Measurements from ENCODE around the gene CYP19A1. TPM values are rescaled to one million over a fixed set of nuclear protein-coding genes. Genes with fewer than 3 reads are reported as not detected.
"Not testable (repeated sequence)": the region's sequence is repeated elsewhere in the genome, so short reads cannot be mapped to it uniquely, and the experiment has no call there.

Gene CYP19A1
- polyA plus RNA-seq, 1 experiment = not detected

DNA sequence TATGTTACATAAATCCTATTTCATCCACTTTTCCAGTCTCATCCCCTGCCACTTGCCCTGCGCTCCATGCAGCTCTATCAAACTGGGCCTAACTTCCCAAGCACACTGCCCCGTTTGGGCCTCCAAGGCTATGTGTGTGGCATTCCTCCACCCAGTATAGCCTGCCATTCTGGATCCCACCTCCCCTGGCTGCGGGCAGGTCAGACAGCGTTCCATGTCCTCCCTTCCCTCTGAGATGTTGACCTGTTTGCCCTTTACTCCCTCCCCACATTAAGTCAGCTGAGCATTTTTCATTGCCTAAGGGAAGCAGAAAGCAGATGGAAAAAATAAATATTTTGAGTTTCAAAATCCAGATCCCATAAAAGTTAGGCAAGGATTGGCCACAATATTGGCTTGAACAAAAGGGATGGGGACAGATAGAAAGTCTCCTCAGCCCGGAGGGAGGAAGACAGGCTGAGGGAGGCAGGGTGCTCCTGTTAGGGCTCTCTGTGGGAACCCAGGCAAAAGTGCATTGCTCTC is 73.3 kb downstream of the CYP19A1 start:
- Histone ChIP-seq H3K4me3 (ENCODE audit: low read depth, low read length) (no peak overlapping the region), H3K9me3 (ENCODE audit: control insufficient read depth, insufficient read depth, low read length) (no peaks in the 10 kb centered on the region; the same call in 1 of the 2 replicates), H3K27me3 (ENCODE audit: control insufficient read depth, insufficient read depth, low read length) (peaks cover 55% of the 10 kb centered on the region), H3K27ac (ENCODE audit: low read depth, low read length) (no peak overlapping the region)
- DNase-seq (ENCODE audit: low read depth, low spot score) = no peak
- TF ChIP-seq, protein P1, sequence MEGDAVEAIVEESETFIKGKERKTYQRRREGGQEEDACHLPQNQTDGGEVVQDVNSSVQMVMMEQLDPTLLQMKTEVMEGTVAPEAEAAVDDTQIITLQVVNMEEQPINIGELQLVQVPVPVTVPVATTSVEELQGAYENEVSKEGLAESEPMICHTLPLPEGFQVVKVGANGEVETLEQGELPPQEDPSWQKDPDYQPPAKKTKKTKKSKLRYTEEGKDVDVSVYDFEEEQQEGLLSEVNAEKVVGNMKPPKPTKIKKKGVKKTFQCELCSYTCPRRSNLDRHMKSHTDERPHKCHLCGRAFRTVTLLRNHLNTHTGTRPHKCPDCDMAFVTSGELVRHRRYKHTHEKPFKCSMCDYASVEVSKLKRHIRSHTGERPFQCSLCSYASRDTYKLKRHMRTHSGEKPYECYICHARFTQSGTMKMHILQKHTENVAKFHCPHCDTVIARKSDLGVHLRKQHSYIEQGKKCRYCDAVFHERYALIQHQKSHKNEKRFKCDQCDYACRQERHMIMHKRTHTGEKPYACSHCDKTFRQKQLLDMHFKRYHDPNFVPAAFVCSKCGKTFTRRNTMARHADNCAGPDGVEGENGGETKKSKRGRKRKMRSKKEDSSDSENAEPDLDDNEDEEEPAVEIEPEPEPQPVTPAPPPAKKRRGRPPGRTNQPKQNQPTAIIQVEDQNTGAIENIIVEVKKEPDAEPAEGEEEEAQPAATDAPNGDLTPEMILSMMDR (IDR thresholded peaks at IDR 0.05; ENCODE audit: low read depth, low read length) = no peak
- POLR2A ChIA-PET = no interaction called here
- CTCF ChIA-PET = interaction anchor here (1.2 to 3.3 kb wide), 4 partner anchors 17 to 116 kb away, joined by 3 to 29 read pairs (median 12); no protein-coding TSS in a partner anchor

DNA sequence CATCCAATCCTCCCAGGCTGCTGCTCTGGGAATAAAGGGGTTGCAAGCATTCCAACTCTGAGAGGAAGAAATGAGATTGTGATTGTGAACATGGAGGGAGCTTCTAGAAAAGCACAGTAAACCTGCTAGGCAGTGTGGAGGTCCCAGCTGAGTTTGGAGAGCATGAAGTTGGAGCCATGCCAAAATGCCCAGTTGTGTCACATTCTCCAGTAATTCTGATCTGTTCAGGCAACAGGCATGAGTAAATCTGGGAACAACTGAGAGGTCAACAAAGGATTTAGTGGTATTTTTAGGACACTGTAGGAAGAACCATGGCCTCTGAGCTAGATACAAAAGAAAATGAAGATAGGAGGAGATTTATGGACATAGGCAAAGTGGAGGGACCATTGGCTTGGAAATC is 74.7 kb downstream of the CYP19A1 start:
- Histone ChIP-seq H3K4me3 (ENCODE audit: low read depth, low read length) (no peak overlapping the region), H3K27me3 (ENCODE audit: control insufficient read depth, insufficient read depth, low read length) (peaks cover 46% of the 10 kb centered on the region), H3K9me3 (ENCODE audit: control insufficient read depth, insufficient read depth, low read length) (no peaks in the 10 kb centered on the region; the same call in 1 of the 2 replicates), H3K27ac (ENCODE audit: low read depth, low read length) (no peak overlapping the region)
- CTCF ChIA-PET = interaction anchor here (0.6 to 1.5 kb wide), 4 partner anchors 15 to 138 kb away, joined by 3 read pairs; no protein-coding TSS in a partner anchor
- DNase-seq (ENCODE audit: low read depth, low spot score) = no peak
- TF ChIP-seq, protein P1 (IDR thresholded peaks at IDR 0.05; ENCODE audit: low read depth, low read length) = no peak
- POLR2A ChIA-PET = no interaction called here

DNA sequence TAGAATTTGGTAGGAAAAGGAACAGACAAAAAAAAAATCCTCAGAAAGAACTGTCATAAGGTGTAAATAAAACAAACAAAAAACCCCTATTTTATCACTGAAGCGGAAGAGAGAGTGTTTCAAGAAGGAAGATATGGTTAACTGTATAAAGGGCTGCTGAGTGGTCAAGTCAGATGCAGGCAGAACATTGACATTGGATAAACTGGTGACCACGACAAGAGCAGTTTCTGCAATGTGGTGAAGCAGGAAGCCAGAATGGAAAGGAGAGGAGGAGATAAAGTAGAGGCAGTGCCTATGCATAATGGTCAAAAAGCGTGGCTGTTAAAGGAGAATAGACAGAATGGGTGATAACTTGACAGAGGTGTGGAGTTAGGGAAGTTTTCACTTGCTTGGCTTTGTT is 75.3 kb downstream of the CYP19A1 start:
- POLR2A ChIA-PET = no interaction called here
- Histone ChIP-seq H3K27me3 (ENCODE audit: control insufficient read depth, insufficient read depth, low read length) (peaks cover 46% of the 10 kb centered on the region), H3K27ac (ENCODE audit: low read depth, low read length) (no peak overlapping the region), H3K4me3 (ENCODE audit: low read depth, low read length) (no peak overlapping the region), H3K9me3 (ENCODE audit: control insufficient read depth, insufficient read depth, low read length) (no peaks in the 10 kb centered on the region; the same call in 1 of the 2 replicates)
- TF ChIP-seq, protein P1 (IDR thresholded peaks at IDR 0.05; ENCODE audit: low read depth, low read length) = no peak
- DNase-seq (ENCODE audit: low read depth, low spot score) = no peak
- CTCF ChIA-PET = interaction anchor here (1.2 to 1.5 kb wide), 2 partner anchors 100 to 139 kb away, joined by 3 read pairs; no protein-coding TSS in a partner anchor

- TF ChIP-seq, protein P1 (IDR thresholded peaks at IDR 0.05; ENCODE audit: low read depth, low read length) = no peak
- ChIA-PET CTCF (interaction anchor here (1.2 kb wide), 1 partner anchor 99 kb away, joined by 3 read pairs; no protein-coding TSS in a partner anchor), POLR2A (no interaction called here)
- H3K4me3 ChIP-seq (ENCODE audit: low read depth, low read length) = no peak overlapping the region
- no peak overlapping the region for H3K27ac ChIP-seq (ENCODE audit: low read depth, low read length)
- H3K9me3 ChIP-seq (ENCODE audit: control insufficient read depth, insufficient read depth, low read length) = no peaks in the 10 kb centered on the region; the same call in 1 of the 2 replicates
- no peak for DNase-seq (ENCODE audit: low read depth, low spot score)
- H3K27me3 ChIP-seq (ENCODE audit: control insufficient read depth, insufficient read depth, low read length) = peaks cover 45% of the 10 kb centered on the region
Measured at GRCh38 chr15:51262463-51262862, 75.9 kb downstream of the CYP19A1 start.

GRCh38 chr15:51261113-51261512 is 77.3 kb downstream of the CYP19A1 start:
- H3K9me3 ChIP-seq (ENCODE audit: control insufficient read depth, insufficient read depth, low read length); H3K4me3 ChIP-seq (ENCODE audit: low read depth, low read length); POLR2A ChIA-PET; H3K27ac ChIP-seq (ENCODE audit: low read depth, low read length); DNase-seq (ENCODE audit: low read depth, low spot score); CTCF ChIA-PET: not testable (repeated sequence)
- H3K27me3 ChIP-seq (ENCODE audit: control insufficient read depth, insufficient read depth, low read length) = peaks cover 36% of the 10 kb centered on the region
